Body of pancreas (tissue), 4 donors: ENCODE data around the gene TCP11L1. TPM values are rescaled to one million over a fixed set of nuclear protein-coding genes. Genes with fewer than 3 reads are reported as not detected.
A peak's percentile ranks its signal among the peaks of the same experiment; 100 is the strongest.

Experiments
- ATAC-seq: fragments of 150-250 bp; one replicate; pipeline ENCODE4 v1.9.1; 2016
- DNase-seq, 4 donors: peaks; one replicate each; pipeline ENCODE4 v3.0.0-alpha.2; 2019
- H3K27ac ChIP-seq, 4 donors: fragments of 200-600 bp; sonication (generic); 1 replicate in 3 of 4; 2 replicates in 1 of 4; pipeline versions ENCODE4 v1.5.1 to v1.6.1; 2016 to 2019; ENCODE audit warnings: mild to moderate bottlenecking in 1 of 4, mixed read lengths in 1 of 4, moderate library complexity in 1 of 4
- H3K27me3 ChIP-seq, 2 donors: fragments of 200-600 bp; sonication (generic); one replicate each; pipeline ENCODE4 v1.6.0; 2016; ENCODE audit warnings: mild to moderate bottlenecking in 1 of 2
- H3K36me3 ChIP-seq, 2 donors: fragments of 200-600 bp; sonication (generic); replicated peaks in 1 of 2; 2 replicates each; pipeline ENCODE4 v1.5.1; 2016; ENCODE audit warnings: low read depth in 2 of 2; ENCODE audit not compliant: insufficient read depth in 1 of 2
- H3K4me1 ChIP-seq: fragments of 200-600 bp; sonication (generic); one replicate; pipeline ENCODE4 v1.6.0; 2016
- H3K4me3 ChIP-seq, 2 donors: fragments of 200-600 bp; sonication (generic); 1 replicate in 1 of 2; 2 replicates in 1 of 2; pipeline ENCODE4 v1.5.1; 2016 to 2019
- H3K9me3 ChIP-seq, 3 donors: fragments of 200-600 bp; sonication (generic); 1 replicate in 2 of 3; 2 replicates in 1 of 3; pipeline ENCODE4 v1.5.1; 2016
- POLR2A ChIP-seq, 3 donors: fragments of 450-650 bp; IDR thresholded peaks; one replicate each; pipeline ENCODE4 v1.6.1; 2016; ENCODE audit warnings: antibody characterized with exemption in 3 of 3, mild to moderate bottlenecking in 2 of 3
- WGBS, 2 donors: methylation state at CpG; one replicate each; pipeline ENCODE4 v1.1.5; 2017; 5-methylcytosine and 5-hydroxymethylcytosine counted together
- intact Hi-C: fragments of 100-400 bp; cut with DNase I; formaldehyde crosslinking; loops from one replicate; pipeline ENCODE4 v1.15.1; 2023
- total RNA-seq, 2 donors: library from RNA; depleted of rRNA; stranded (reverse); fragments of >200 nt; gene quantifications; one replicate each; pipeline ENCODE4 v1.1.0, GENCODE V29; 2016
- TF ChIP-seq, protein P1 (sequence below), 7 experiments: fragments of 450-650 bp in 4 of 7; fragments of 200-600 bp in 3 of 7; sonication (generic) in 3 of 7; IDR thresholded peaks; one replicate each; pipeline ENCODE4 v1.5.1; 2016 to 2019; ENCODE audit warnings: antibody characterized with exemption in 7 of 7

Gene TCP11L1, protein sequence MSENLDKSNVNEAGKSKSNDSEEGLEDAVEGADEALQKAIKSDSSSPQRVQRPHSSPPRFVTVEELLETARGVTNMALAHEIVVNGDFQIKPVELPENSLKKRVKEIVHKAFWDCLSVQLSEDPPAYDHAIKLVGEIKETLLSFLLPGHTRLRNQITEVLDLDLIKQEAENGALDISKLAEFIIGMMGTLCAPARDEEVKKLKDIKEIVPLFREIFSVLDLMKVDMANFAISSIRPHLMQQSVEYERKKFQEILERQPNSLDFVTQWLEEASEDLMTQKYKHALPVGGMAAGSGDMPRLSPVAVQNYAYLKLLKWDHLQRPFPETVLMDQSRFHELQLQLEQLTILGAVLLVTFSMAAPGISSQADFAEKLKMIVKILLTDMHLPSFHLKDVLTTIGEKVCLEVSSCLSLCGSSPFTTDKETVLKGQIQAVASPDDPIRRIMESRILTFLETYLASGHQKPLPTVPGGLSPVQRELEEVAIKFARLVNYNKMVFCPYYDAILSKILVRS
- 10 to 100 TPM; 26.5 to 41.5 TPM for total RNA-seq

DNA sequence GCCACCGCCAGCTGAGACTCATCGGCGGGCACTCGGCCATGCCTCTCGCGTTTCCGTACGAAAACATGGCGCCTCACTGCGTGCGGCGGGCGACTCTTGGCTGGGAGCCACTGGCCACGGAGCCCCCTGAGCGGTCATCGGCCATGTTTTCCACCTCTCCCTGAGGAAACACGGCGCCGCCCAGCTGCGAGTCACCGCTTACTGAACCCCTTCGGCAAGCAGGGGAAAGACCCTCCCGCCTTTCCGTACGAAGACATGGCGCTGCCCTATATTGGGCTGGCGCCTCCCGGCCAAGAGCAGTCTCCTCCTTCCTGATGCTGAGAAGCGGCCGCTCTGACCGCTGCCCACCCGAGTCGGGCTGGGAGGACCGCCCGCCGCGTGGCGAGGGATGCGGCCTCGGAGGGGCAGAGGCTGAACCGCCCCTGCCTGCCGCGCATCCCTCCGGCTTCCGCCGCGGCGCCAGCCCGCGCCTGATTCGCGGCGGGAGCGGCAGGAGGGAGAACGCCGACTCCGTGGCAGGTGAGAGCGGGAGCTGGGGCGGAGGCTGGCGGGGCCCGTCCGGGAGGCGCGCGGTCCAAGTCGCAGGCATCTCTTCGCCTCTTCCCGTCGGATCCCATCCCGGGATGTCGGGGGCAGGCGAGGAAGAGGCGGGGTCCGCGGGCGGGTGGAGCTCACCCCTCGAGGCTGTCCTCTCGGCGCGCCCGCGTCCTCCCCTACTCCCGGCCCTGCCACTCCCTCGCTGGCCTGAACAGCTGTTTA lies at the start of gene TCP11L1:
Gene TCP11L1, plus strand, starts transcription at position 299 of the 759 bp plus-strand sequence. CDS start 4,202 bp downstream, outside the sequence.
- Histone ChIP-seq H3K9me3 (no peaks in the 10 kb centered on the region), H3K27me3 (no peaks in the 10 kb centered on the region), H3K4me3 (peak within 1 kb of the TSS; percentile 87 to 100), H3K4me1 (peaks cover 17% of the 10 kb centered on the region), H3K36me3 (no peaks in the 10 kb centered on the region), H3K27ac (peak within 1 kb of the TSS; percentile 82 to 99 (median 97))
- intact Hi-C loops, result no loop called here
- TF ChIP-seq, protein P1, sequence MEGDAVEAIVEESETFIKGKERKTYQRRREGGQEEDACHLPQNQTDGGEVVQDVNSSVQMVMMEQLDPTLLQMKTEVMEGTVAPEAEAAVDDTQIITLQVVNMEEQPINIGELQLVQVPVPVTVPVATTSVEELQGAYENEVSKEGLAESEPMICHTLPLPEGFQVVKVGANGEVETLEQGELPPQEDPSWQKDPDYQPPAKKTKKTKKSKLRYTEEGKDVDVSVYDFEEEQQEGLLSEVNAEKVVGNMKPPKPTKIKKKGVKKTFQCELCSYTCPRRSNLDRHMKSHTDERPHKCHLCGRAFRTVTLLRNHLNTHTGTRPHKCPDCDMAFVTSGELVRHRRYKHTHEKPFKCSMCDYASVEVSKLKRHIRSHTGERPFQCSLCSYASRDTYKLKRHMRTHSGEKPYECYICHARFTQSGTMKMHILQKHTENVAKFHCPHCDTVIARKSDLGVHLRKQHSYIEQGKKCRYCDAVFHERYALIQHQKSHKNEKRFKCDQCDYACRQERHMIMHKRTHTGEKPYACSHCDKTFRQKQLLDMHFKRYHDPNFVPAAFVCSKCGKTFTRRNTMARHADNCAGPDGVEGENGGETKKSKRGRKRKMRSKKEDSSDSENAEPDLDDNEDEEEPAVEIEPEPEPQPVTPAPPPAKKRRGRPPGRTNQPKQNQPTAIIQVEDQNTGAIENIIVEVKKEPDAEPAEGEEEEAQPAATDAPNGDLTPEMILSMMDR (IDR thresholded peaks at IDR 0.05), result no peak
- TF ChIP-seq POLR2A (IDR thresholded peaks at IDR 0.05), result peak; percentile 55 to 79 (median 73)
- WGBS, 2 donors, result 0% methylated on average over 4 to 84 of the region's 84 CpGs
- peak; percentile 73 to 96 (median 93) for DNase-seq
- ATAC-seq, result peak; percentile 94

DNA sequence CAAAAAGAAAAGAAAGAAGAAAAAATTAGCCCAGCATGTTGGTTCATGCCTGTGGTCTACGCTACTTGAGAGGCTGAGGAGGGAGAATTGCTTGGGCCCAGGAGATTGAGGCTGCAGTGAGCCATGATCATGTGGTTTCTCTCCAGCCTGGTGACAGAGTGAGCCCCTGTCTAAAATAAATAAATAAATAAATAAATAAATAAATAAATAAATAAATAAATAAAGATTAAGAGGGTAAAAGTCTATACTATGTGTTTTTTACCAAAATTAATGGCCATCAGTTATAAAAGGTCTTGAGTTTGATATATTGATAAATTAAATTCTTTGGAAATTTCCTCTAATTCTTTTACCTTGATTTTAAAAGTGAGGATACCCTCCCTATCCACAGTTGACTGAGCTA lies 48.9 kb upstream of the TCP11L1 start:
- Histone ChIP-seq H3K9me3 (no peaks in the 10 kb centered on the region), H3K36me3 (no peaks in the 10 kb centered on the region), H3K4me3 (no peak overlapping the region), H3K4me1 (no peaks in the 10 kb centered on the region), H3K27ac (no peak overlapping the region), H3K27me3 (no peaks in the 10 kb centered on the region)
- 0 to 90% methylated on average over 1 of the region's 1 CpG for WGBS, 2 donors
- no peak for ATAC-seq
- no peak for DNase-seq
- TF ChIP-seq, protein P1 (IDR thresholded peaks at IDR 0.05), result no peak
- TF ChIP-seq POLR2A (IDR thresholded peaks at IDR 0.05), result no peak
- intact Hi-C loops, result no loop called here

DNA sequence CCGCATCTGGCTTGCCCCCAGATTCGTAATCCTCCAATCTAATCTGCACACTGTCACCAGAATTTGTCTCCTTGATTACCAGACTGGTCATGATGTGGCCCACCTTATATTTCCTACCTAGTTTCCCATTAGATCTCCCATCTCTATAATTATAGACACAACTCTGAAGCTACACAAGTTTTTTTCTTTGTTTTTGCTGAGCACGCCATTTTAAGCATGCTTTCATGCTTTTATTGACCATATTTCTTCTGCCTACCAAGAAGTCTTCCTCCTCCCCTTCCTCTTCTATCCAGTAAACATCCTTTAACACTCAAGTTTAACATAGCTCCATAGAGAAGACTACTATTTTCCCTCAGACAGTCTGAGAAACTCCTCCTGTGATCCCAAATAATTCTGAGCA lies 47.9 kb upstream of the TCP11L1 start:
- Histone ChIP-seq H3K4me1 (no peaks in the 10 kb centered on the region), H3K27me3 (no peaks in the 10 kb centered on the region), H3K27ac (no peak overlapping the region), H3K9me3 (no peaks in the 10 kb centered on the region), H3K4me3 (no peak overlapping the region), H3K36me3 (no peaks in the 10 kb centered on the region)
- no peak for ATAC-seq
- TF ChIP-seq POLR2A (IDR thresholded peaks at IDR 0.05), result no peak
- TF ChIP-seq, protein P1 (IDR thresholded peaks at IDR 0.05), result no peak
- DNase-seq, result no peak
- WGBS, 2 donors, result 70 to 82% methylated on average over 3 of the region's 3 CpGs
- intact Hi-C loops, result no loop called here

DNA sequence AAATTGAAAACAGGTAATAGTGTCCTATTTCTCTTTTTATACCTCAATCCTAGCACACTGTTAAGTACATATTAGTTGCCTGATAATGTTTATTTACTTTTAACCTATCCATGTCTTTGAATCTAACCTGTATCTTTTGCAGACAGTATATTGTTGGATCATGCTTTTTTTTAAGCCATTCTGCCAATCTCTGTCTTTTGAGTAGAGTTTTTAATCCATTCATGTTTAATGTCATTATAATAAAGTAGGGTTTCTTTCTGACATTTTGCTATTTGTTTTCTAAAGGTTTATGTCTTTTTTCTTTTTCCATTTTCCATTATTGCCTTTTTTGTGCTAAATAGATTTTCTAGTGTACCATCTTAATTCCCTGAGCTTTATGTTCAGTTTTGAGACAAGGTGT lies 47.5 kb upstream of the TCP11L1 start:
- intact Hi-C loops, result no loop called here
- Histone ChIP-seq H3K9me3 (no peaks in the 10 kb centered on the region), H3K27me3 (no peaks in the 10 kb centered on the region), H3K4me3 (no peak overlapping the region), H3K4me1 (no peaks in the 10 kb centered on the region), H3K36me3 (no peaks in the 10 kb centered on the region), H3K27ac (no peak overlapping the region)
- DNase-seq (no peak), ATAC-seq (no peak)
- TF ChIP-seq, protein P1 (IDR thresholded peaks at IDR 0.05), result no peak
- TF ChIP-seq POLR2A (IDR thresholded peaks at IDR 0.05), result no peak
